Activated CD4-positive, alpha-beta T cell treated with anti-CD3 and anti-CD28 coated beads, Interleukin-2, amount 50 U/mL, for 48 hours (primary cell): ENCODE results near the gene FHDC1.

ENCODE experiments used
- DNase-seq, 2 experiments: peaks; one replicate each; pipeline ENCODE4 v3.0.0-alpha.2; 2020

The FHDC1 gene

DNA sequence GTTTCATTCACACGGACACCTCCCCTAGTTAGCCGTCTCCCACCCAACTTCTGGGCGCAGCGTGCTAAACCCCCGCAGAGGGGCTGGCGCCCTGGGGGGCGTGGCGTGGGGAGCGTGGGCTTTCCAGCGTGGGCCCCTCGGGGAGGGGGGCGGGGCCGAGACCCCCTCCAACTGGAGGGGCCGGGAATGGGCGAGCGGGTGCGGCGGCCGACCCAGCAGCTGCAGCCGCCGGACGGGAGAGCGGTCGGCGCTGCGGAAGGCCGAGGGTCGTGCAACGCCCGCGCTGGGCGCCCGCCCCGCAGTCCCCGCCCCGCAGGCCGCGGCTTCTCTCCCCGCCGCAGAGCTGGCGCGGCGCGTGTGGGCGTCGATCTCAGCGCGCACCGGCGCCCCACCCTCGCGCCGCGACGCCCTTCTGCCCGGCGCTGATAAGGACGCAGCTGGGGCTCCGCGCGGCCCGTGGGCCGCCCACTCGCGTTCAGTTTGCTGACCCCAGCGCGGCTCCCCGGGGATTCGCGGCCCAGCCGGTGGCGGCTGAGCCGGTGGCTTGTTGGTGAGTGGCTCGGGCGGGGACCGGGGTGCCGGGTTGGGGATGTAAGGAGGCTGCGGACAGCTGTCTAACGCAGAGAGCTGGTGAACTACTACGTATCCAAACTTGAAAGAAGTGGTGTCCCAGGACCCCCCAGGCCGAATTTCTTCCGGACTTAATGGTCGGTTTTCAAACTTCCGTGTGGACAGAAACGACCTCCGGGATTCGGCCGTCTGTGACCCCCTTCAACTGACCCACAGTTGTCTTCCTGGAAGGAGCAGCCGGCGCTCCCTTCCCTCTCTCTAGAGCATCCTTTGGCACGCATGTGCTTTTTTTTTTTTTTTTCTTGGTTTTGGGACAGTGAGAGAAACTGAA lies 1.5 kb downstream of the FHDC1 start:
- peak; percentile 9 to 25 for DNase-seq

DNA sequence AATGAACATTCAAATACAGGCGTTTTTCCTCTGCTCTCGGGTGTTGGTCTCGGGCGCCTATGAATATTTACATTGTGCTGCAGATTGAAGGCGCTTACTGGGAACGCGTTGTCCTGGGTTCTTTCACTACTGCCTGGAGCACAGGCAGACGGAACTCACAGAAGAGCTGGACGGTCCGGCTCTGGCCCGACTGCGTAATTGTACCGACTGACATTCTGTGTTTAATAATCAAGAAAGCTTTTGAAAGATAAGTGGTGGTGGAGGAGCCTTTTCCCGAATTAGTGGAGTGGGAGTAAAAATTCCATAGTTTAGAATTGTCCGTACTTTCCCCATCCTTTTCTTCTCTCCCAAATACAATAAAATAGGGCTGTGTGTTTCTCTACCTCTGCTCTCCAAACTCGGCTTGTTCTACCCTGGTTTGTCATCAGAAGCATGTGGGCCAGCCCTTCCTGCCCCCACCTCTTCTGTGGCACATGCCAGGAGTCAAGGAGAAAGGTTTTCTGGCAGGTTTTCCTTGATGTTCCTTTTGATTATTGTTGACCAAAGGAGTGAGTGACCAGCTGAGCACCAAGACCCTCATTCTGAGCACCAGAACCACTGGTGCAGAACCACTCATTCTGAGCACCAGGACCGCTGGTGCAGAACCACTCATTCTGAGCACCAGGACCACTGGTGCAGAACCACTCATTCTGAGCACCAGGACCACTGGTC lies 2.3 kb downstream of the FHDC1 start:
- no peak for DNase-seq

DNA sequence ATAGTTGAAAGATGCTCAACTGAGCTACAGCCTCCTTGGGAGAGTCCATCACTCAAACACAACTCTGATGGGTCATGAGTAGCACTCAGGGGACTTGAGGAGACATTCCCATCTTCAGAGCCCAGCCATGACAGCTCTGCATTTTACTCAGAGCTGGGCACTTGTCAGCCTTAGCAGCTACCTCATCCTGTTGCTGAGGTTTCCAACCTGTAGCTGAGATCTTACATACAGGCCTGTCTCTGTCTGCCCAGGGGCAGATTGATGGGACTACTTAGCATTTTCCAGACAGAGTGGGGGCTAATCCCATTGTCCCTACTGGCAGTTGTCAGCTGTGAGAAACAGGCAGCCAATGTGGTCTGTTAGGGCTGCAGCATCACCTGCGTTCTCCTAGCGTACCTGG lies 3.5 kb downstream of the FHDC1 start:
- no peak for DNase-seq

DNA sequence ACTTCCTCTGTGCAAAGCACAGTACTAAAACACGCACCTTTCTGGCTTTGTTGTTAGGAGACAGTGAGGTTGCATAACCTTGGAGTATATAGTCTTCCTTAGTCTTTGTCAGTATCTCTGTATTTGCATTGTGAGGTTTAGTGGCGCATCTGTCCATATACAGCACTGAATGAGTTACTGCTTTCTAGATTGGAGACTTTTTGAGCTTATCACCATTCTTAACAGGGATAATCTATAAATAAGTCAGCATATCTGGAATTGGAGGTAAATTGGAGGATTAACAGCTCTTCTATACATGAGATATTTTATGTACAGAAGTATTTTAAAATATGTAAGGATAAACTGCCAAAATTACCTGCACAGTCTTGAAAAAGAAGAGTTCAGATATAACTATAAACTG lies 4.3 kb downstream of the FHDC1 start:
- no peak for DNase-seq

DNA sequence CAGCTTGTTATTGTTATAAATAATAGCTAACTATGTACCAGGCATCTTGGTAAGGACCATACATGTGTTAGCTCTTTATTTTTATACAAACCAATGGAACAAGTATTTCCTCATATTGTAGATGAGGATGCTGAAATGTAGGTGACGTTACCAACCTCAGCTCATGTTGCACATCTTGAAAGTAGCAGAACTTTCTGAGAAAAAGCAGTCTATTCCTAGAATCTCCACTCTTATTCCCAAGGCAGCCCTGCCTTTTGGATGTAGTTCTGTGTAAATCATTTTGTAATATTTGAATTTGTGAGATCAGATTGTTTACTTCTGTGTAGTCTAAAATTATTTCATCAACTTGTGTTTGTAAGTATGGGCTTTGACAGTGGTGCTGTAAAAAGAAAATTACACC lies 5.3 kb downstream of the FHDC1 start:
- no peak for DNase-seq

DNA sequence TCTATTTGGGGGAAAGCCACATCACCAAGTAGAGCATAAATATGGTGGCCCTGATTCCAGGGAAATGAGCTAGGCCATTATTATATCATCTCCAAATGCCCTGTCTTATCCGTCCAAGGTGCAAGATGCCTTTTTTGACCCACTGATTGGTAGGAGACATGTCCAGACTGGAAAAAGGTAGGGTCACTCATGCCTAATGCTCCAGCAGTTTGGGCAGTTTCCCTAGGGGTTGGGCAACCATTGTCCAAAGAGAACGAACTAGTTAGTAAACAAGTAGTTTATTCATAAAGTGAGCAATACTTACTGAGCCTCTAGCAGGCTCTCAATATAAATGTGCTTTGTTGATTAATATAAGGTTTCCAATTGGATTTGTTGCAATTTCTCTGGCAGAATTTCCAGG lies 6.2 kb downstream of the FHDC1 start:
- DNase-seq = no peak

DNA sequence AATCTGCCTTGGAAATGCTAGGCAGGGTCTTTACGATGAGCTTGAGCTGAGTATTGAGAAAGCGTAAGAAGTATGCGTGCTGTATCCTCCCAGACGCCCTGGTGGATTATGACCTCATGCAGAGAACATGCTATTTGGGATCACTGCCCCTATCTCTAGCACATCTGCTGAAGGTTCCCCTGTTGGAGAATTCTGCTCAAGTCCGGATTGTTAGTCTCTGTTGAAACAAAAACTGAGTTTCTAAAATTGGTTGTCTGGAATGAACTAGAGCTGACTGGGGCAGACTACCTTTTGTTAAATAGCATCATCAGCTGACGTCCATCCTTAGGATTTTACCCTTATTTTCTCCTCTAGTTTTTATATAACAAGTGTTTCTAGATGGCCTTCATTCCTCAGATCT lies 7.5 kb downstream of the FHDC1 start:
- no peak for DNase-seq

DNA sequence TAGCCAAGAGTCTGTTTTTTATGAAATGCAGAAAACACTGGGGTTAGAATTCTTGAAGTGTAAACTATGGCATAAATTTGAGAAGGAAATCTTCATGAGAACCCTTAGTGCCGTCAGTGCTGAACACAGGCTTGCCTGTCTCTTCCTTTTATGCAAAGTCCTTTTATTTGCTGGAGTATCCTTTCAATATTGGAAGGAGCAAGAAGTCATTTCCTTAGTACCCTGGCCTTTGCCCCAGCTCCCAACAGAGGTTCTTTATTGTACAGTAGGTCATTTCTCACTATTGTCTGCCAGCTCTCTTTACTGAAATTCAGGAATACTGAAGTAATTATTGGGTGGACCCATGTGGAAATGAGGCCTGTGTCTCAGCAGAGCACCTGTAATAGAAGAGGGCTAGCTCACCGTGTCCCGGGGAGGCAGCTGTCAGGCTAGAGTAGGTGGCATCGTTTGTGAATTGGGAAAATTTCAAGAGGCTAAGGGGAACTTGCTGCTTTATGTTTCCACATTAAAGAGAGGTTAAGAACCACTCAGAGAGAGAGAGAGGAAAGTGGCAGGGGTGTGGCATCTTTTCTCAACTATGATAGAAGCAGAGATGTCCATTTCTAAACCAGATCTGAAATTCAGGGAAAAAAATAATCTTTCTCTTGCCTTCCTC lies 8.7 kb downstream of the FHDC1 start:
- DNase-seq = no peak

DNA sequence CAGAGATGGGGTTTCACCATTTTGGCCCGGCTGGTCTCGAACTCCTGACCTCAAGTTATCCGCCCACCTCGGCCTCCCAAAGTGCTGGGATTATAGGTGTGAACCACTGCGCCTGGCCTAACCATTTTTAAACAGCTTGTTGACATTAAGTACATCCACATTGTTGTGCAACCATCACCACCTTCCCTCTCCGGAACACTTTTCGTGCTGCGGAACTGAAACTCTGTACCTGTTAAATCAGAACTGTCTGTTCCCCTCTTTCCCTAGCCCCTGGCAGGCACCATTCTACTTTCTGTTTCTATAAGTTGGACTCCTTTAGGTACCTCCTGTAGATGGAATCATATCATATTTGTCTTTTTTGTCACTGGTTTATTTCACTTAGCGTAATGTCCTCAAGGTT lies 9.5 kb downstream of the FHDC1 start:
- DNase-seq = no peak

DNA sequence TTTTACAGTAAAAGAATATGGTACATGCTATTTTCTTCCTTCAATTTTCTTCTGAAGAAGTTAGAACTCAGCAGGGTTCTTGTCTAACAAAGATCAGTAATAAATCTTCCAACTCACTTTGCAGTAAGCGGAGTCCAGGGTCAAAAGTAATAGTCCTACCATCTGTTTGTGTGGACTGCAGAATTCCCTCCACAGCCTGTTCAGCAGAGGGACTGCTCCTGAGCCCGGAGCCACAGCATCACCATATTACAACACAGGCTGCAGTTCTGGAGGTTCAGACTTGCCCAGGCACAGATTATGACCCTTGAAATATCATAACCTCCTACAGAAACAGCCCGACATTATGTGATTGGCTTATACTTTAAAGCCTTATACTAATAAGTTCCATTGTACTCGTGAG lies 10.3 kb downstream of the FHDC1 start:
- no peak for DNase-seq

DNA sequence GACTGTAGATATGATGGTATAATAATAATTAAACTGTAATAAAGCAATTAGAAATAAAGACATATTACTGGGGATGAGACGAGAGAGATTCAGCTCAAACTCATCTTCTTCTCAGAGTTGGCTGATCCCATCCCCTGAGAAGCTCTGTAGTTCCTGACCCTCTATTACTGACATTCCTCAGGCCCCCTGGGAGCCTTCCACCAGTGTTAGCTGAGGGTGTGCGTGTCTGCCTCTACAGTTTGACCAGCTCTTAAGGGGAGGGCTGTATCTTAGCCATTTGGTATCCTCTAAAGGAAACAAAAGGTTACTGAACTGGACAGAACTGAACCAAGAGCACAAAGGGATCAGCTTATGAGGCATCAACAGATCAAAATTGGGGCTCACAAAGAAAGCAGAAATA lies 11.2 kb downstream of the FHDC1 start:
- DNase-seq = no peak

DNA sequence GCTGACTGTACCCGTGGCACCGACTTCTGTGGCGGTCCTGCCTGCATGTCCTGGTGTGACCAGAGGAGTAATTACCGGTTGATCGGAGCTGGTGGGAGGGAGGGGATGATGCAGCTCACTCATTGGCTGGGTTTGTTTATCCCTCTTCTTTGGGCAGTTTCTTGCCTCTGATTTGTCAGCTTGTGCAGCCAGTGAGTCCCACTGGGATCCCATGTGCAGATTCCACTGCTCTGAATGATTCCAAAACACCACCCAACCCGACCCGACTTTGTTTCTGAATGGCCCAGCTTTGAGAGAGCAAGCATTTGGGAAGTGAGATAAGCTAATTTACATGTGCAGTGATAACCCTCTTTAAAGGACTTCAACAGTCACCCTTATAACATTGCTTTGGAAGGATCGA lies 13.8 kb downstream of the FHDC1 start:
- DNase-seq = no peak

DNA sequence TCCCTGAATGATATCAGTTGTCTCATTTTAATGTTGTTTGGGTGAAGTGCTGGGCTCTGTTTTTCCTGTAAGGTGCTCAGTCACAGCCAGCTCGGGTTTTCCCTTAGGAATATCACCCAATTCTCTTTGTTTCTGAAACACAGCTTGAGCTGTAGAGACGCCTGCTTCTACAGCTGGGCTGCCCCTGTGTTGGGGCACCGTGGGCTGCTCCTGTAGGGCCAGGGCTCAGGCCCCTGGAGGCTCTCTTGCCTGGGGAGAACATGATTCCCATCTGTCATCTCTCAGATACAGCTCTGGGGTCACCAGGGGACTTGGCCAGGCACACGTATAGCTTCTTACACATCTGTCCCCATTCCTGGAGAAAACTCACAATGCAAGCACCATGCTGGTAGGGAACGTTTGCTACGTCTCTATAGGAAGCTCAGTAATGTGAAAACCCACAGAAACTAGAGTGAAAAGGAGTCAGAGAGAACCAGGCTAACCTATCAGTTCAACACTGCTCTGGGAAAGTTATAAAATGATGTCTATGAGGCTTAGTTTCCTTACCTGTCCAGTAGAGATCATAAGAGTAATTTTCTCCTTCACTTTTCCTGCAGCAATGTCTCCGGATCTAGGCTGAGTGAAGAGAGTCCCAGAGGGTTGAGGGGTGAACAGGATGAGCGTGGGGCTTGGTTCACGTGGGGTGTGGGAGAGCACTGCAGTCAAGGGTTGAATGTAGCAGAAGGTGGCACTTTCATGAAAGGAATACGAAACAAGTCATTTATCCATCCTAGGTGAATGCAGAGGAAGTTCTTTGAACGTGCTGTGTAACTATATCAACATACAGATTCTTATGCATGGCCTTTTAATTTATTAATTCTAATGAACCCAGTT lies 14.5 kb downstream of the FHDC1 start:
- no peak for DNase-seq

DNA sequence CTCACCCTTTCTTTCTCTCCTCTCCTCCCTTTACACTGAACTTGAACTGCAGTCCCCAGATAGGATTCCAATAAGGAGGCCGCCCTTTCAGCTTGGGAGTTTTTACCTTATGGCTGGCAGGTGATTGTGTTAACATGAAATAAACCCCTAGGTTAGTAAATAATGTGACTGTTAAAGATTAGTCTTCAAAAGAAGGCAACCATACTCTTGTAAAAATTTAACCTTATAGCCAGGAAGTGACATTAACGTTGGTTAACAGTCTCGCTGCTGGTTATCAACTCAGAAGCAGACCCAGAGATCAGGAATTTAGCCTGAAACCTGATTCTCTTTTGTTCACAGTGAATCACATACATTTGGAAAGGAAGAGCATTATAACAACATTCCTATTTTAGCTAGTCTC lies 15.2 kb downstream of the FHDC1 start:
- DNase-seq = no peak

DNA sequence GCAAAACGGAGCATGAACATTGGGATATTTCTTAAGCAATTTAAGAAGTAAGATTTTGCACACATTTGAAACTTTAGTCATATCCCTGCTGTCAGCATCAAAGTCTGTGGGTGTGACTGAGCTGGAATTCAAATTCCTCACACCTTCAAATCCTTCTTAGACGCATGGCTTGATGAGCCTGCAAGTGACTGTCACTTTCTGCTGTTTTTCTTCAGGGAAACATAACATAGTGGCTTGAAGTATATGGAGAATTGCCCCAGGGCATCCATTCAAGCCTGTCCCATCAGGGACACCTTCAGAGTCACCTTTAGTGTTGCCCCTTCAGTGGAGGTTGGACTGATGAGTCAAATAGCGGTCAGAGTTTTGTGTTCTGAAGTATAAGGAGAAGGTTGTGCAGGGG lies 17.4 kb downstream of the FHDC1 start:
- no peak for DNase-seq

DNA sequence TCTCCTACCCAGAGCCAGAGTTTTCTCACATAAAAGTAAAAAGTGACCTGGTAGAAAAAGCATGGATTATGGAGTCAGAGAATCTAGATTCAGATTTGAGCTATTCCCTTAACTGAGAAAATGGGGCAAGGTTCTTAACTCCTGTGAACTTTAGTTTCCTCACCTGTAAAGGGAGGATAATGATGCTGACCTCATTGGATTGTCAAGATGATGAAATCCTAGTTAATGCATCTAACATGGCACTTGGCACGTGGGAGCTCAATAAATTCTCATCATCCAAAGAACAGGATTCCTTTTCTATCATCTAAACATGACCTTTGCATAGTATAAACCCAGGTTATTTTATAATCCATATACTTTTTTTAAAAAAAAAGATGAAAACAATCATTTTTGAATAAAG lies 18.6 kb downstream of the FHDC1 start:
- no peak for DNase-seq

DNA sequence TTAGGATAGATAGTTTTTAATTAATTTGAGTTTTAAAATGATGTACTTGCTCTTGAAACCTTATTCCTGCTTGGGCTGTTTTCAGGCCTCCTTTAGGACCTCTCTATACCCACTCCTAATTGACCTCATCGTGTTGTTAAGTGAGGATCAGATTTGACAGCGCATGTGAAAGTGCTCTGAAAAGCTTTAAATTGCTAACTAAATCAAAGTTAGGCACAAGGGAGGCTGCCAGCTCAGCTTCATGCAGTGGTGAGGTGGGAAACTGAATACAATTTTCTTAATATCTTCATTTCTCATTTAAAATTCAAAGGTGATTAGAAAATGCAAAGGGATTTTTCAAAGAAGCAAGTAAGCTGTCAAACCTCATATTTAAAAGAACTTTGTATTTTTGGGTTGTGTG lies 20.0 kb downstream of the FHDC1 start:
- DNase-seq = no peak

DNA sequence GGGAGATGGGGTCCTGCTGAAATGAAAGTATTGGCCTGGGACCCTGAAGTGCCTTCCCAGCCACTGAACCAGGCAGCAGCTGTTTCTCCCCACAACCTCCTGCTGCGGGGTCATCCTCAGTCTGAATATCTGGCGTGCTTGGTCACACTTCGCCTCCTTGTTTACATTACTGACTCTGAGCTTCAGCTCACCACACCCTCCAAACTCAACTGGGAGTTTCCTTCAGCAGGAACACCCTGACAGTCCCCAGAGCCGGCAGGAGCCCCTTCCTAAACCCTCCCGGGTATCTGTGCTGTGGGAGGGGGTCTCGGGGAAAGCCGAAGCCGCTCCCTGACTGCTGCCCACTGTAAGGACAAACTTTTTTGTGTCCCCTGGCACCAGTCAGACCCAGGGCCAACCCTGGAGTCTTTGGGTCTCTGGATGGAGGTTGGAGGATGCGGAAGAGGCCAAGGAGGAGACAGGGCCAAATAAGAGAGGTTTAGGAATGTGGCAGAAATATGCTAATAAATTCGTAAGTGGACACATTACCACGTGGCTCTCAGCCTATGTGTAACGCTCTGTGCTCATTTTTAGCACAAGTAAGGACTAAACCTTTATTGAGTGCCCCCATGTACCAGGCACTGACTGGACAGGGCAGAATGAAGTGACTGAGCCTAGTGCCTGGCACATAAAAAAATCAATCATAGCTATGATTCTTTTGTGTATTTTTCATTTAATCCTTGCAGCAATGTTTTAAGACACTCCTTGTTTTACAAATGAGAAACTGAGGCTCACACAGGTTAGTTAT lies 20.7 kb downstream of the FHDC1 start:
- no peak for DNase-seq

DNA sequence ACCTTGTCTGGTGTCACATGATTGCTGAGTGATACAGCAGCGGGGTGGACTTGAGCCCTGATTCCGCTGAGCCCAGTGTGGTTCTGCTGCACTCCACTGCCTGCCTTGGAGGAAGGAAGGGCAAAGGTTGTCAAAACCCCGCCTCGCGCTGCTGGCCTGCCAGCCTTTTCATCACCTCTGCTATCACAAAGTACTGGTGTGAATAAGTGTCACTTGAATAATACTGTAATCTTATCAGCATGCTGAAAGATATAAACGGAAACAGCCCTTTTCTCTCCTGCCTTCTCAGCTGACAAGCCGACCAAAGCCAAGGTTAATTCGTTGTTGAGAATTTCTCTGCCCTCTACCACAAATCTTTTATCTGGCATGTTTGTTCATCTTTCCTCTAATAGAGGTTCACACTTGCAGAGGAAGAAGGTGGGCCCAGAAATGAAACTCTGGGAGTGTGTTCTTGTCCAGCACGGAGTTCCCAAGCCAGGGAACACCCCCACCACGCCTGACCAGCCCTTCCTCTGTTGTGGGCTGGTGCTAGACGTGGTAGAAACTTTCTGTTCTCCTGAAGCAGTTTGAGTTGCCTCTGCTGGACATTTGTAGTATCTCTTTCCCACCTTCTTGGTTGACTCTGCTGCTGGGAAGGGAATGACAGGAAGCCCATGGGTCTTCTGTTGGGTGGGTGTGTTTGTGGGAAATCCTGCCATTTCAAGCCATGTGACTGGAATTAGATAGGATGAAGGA lies 21.5 kb downstream of the FHDC1 start:
- no peak for DNase-seq

DNA sequence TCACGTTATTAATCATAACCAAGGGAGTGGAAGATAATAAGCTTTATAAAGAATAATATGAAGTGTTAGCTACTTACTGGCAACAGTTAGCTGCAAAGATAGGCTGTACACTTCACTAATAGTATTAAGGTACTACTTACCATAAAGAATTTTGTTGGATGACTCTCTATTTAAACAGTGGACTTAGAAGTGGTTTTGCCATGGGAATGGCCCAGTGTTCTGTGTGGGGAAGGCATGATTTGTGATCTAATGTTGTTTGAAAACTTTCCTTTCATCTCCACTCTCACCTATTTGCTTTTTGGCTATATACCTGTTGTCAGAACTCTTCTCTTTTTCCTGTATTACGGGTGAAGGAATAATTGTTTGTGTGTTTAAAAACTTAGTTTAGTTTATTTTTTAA lies 23.0 kb downstream of the FHDC1 start:
- DNase-seq = no peak

DNA sequence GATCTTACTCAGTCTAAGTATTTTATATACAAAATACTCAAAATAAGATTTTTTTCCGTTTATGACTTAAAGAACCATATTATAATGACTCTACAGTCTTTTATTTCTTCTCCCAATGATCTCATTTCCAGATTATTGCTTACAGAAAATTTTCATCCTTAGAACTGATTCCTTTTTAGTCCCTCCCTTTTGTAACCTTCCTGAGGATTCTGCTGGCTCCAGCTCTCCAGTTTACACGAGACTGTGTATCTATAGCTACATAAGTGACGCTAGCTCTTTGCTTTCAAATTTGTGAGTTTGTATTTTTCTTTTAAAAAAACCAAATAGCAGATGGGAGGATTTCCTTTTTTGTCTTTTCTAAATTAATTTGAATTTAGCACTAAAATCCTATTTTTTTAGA lies 24.0 kb downstream of the FHDC1 start:
- DNase-seq = no peak
